ENCODE measurements around the gene LYPD6B. TPM values are rescaled to one million over a fixed set of nuclear protein-coding genes. Genes with fewer than 3 reads are reported as not detected.

The LYPD6B gene
- total RNA-seq, 1 donor from 2014 or later, result 13.5 TPM

- Mint-ChIP-seq H3K9me3 (ENCODE audit: unreplicated experiment) (no peaks in the 10 kb centered on the region), H3K27me3 (ENCODE audit: unreplicated experiment) (no peaks in the 10 kb centered on the region)
Observed at GRCh38 chr2:149192427-149192826, 153.9 kb downstream of the LYPD6B start.

GRCh38 chr2:149200109-149200520 lies 161.6 kb downstream of the LYPD6B start:
- Mint-ChIP-seq H3K4me3 (ENCODE audit: unreplicated experiment) (no peak overlapping the region), H3K4me1 (ENCODE audit: unreplicated experiment) (no peaks in the 10 kb centered on the region), H3K27me3 (ENCODE audit: unreplicated experiment) (no peaks in the 10 kb centered on the region), H3K27ac (ENCODE audit: unreplicated experiment) (no peak overlapping the region), H3K36me3 (ENCODE audit: unreplicated experiment) (no peaks in the 10 kb centered on the region), H3K9me3 (ENCODE audit: unreplicated experiment) (no peaks in the 10 kb centered on the region)
- DNase-seq (ENCODE audit: extremely low spot score, unreplicated experiment), result no peak
- TF ChIP-seq CTCF (IDR thresholded peaks at IDR 0.05), result no peak

More at GRCh38 chr2:149192427-149192826, 153.9 kb downstream of the LYPD6B start:
- no peak for TF ChIP-seq CTCF (IDR thresholded peaks at IDR 0.05)
- H3K27ac Mint-ChIP-seq (ENCODE audit: unreplicated experiment), result no peak overlapping the region
- H3K36me3 Mint-ChIP-seq (ENCODE audit: unreplicated experiment), result peaks cover 3% of the 10 kb centered on the region
- no peak overlapping the region for H3K4me3 Mint-ChIP-seq (ENCODE audit: unreplicated experiment)
- DNase-seq (ENCODE audit: extremely low spot score, unreplicated experiment), result no peak
- peaks cover 3% of the 10 kb centered on the region for H3K4me1 Mint-ChIP-seq (ENCODE audit: unreplicated experiment)

- no peak for TF ChIP-seq CTCF (IDR thresholded peaks at IDR 0.05)
- Mint-ChIP-seq H3K27ac (ENCODE audit: unreplicated experiment) (no peak overlapping the region), H3K4me1 (ENCODE audit: unreplicated experiment) (no peaks in the 10 kb centered on the region), H3K27me3 (ENCODE audit: unreplicated experiment) (no peaks in the 10 kb centered on the region), H3K9me3 (ENCODE audit: unreplicated experiment) (no peaks in the 10 kb centered on the region), H3K4me3 (ENCODE audit: unreplicated experiment) (no peak overlapping the region), H3K36me3 (ENCODE audit: unreplicated experiment) (no peaks in the 10 kb centered on the region)
- no peak for DNase-seq (ENCODE audit: extremely low spot score, unreplicated experiment)
Observed at GRCh38 chr2:149204686-149205085, 166.2 kb downstream of the LYPD6B start.

GRCh38 chr2:149205143-149205542 lies 166.6 kb downstream of the LYPD6B start:
- H3K27ac Mint-ChIP-seq (ENCODE audit: unreplicated experiment), result no peak overlapping the region
- no peaks in the 10 kb centered on the region for H3K27me3 Mint-ChIP-seq (ENCODE audit: unreplicated experiment)
- no peaks in the 10 kb centered on the region for H3K9me3 Mint-ChIP-seq (ENCODE audit: unreplicated experiment)
- TF ChIP-seq CTCF (IDR thresholded peaks at IDR 0.05), result no peak
- no peaks in the 10 kb centered on the region for H3K4me1 Mint-ChIP-seq (ENCODE audit: unreplicated experiment)
- no peaks in the 10 kb centered on the region for H3K36me3 Mint-ChIP-seq (ENCODE audit: unreplicated experiment)
- no peak for DNase-seq (ENCODE audit: extremely low spot score, unreplicated experiment)
- H3K4me3 Mint-ChIP-seq (ENCODE audit: unreplicated experiment), result no peak overlapping the region

GRCh38 chr2:149213764-149214493 lies 175.4 kb downstream of the LYPD6B start:
- no peaks in the 10 kb centered on the region for H3K9me3 Mint-ChIP-seq (ENCODE audit: unreplicated experiment)
- TF ChIP-seq CTCF (IDR thresholded peaks at IDR 0.05), result no peak
- H3K27ac Mint-ChIP-seq (ENCODE audit: unreplicated experiment), result no peak overlapping the region
- peaks cover 3% of the 10 kb centered on the region for H3K4me1 Mint-ChIP-seq (ENCODE audit: unreplicated experiment)
- H3K4me3 Mint-ChIP-seq (ENCODE audit: unreplicated experiment), result no peak overlapping the region
- DNase-seq (ENCODE audit: extremely low spot score, unreplicated experiment), result no peak
- H3K36me3 Mint-ChIP-seq (ENCODE audit: unreplicated experiment), result peaks cover 3% of the 10 kb centered on the region
- no peaks in the 10 kb centered on the region for H3K27me3 Mint-ChIP-seq (ENCODE audit: unreplicated experiment)
